Endothelial cell of umbilical vein (primary cell): ENCODE results near the gene CCDC186. TPM values are rescaled to one million over a fixed set of nuclear protein-coding genes. Genes with fewer than 3 reads are reported as not detected.

Experiments
- BruUV-seq: library from RNA; stranded (reverse); fragments of 400-500 nt; replicated peaks from 2 replicates; lab custom pipeline; 2021; lab: Mats Ljungman, UMichigan
- CTCF ChIA-PET: fragments of 300-600, 350-600 bp; sonication (Branson Sonifier 250); formaldehyde crosslinking; loops from one replicate; lab custom pipeline; 2021; ENCODE audit warnings: antibody characterized with exemption, inconsistent platforms; lab: Charles Lee
- POLR2A ChIA-PET: fragments of 300-600, 350-600 bp; sonication (Branson Sonifier 250); formaldehyde crosslinking; loops from one replicate; lab custom pipeline; 2021; ENCODE audit warnings: antibody characterized with exemption, inconsistent platforms; lab: Charles Lee
- DNase-seq: peaks from one replicate; pipeline ENCODE4 v3.0.0-alpha.2; 2011; ENCODE audit warnings: low read depth, low spot score
- FAIRE-seq: peaks from 2 replicates; lab custom pipeline; 2011; peaks lifted over from hg19 to GRCh38; lab: Jason Lieb, UNC
- H2AFZ ChIP-seq: 2 replicates; pipeline ENCODE4 v1.6.0; 2012; ENCODE audit warnings: low read depth, low read length, control low read depth, inconsistent platforms
- H3K27ac ChIP-seq: 2 replicates; pipeline ENCODE4 v1.5.1; 2011; ENCODE audit warnings: low read depth, mild to moderate bottlenecking, control low read depth, low read length, moderate library complexity; ENCODE audit not compliant: insufficient read depth
- H3K27me3 ChIP-seq, 2 experiments: 2 replicates each; pipeline versions ENCODE4 v1.6.0 to v1.6.1; 2011; ENCODE audit warnings: low read length in 2 of 2, mixed read lengths in 1 of 2; ENCODE audit not compliant: control insufficient read depth in 2 of 2, insufficient read depth in 2 of 2
- H3K36me3 ChIP-seq, 2 experiments: 2 replicates in 1 of 2; 3 replicates in 1 of 2; pipeline ENCODE4 v1.5.1; 2011; ENCODE audit warnings: low read length in 2 of 2, mild to moderate bottlenecking in 1 of 2, moderate library complexity in 1 of 2; ENCODE audit not compliant: control insufficient read depth in 2 of 2, insufficient read depth in 2 of 2; ENCODE audit errors: extremely low read depth in 1 of 2
- H3K4me1 ChIP-seq: 3 replicates; pipeline ENCODE4 v1.5.1; 2011; ENCODE audit warnings: mild to moderate bottlenecking, low read length; ENCODE audit not compliant: control insufficient read depth, insufficient read depth; ENCODE audit errors: extremely low read depth
- H3K4me2 ChIP-seq: 2 replicates; pipeline ENCODE4 v1.6.1; 2011; ENCODE audit warnings: low read length, control low read depth, mixed read lengths; ENCODE audit not compliant: insufficient read depth
- H3K4me3 ChIP-seq, 3 experiments: fragments of 200-600 bp in 1 of 3; sonication (generic), shearing (Covaris generic) in 1 of 3; replicated peaks in 1 of 3; 2 replicates each; pipeline ENCODE4 v1.5.1; 2011 to 2016; ENCODE audit warnings: control low read depth in 3 of 3, low read length in 3 of 3, mild to moderate bottlenecking in 2 of 3, inconsistent platforms in 1 of 3, low read depth in 1 of 3, moderate library complexity in 1 of 3; ENCODE audit not compliant: insufficient read depth in 1 of 3
- H3K79me2 ChIP-seq: 2 replicates; pipeline ENCODE4 v1.6.0; 2012; ENCODE audit warnings: low read length, inconsistent platforms; ENCODE audit not compliant: control insufficient read depth, insufficient read depth
- H3K9ac ChIP-seq: replicated peaks from 2 replicates; pipeline ENCODE3; 2011; ENCODE audit warnings: low read length, control low read depth; ENCODE audit not compliant: insufficient read depth; ENCODE audit errors: extremely low read depth
- H3K9me1 ChIP-seq: replicated peaks from 3 replicates; pipeline ENCODE4 v1.6.0; 2011; ENCODE audit warnings: mild to moderate bottlenecking, low read length; ENCODE audit not compliant: control insufficient read depth, insufficient read depth; ENCODE audit errors: extremely low read depth
- H3K9me3 ChIP-seq: replicated peaks from 2 replicates; pipeline ENCODE4 v1.5.1; 2012; ENCODE audit warnings: low read length, inconsistent platforms; ENCODE audit not compliant: control insufficient read depth, insufficient read depth
- H4K20me1 ChIP-seq: replicated peaks from 2 replicates; pipeline ENCODE3; 2011; ENCODE audit warnings: mild to moderate bottlenecking, low read length; ENCODE audit not compliant: control insufficient read depth, insufficient read depth; ENCODE audit errors: extremely low read depth
- EZH2 ChIP-seq: IDR thresholded peaks from 2 replicates; pipeline ENCODE4 v1.6.1; 2012; ENCODE audit warnings: borderline replicate concordance, low read depth, mild to moderate bottlenecking, moderate library complexity, low read length, inconsistent platforms; ENCODE audit not compliant: severe bottlenecking
- FOS ChIP-seq: IDR thresholded peaks from 2 replicates; pipeline ENCODE4 v1.6.1; 2011; ENCODE audit warnings: mild to moderate bottlenecking, low read length, moderate library complexity, borderline replicate concordance; ENCODE audit not compliant: insufficient read depth
- GATA2 ChIP-seq: IDR thresholded peaks from 2 replicates; pipeline ENCODE4 v1.7.0; 2011; ENCODE audit warnings: low read depth, mild to moderate bottlenecking, moderate library complexity, mixed read lengths, low read length; ENCODE audit not compliant: insufficient read length, insufficient read depth
- JUN ChIP-seq: IDR thresholded peaks from 2 replicates; pipeline ENCODE4 v1.6.1; 2011; ENCODE audit warnings: borderline replicate concordance, low read depth; ENCODE audit not compliant: insufficient read length, insufficient read depth
- MYC ChIP-seq: IDR thresholded peaks from one replicate; pipeline ENCODE4 v1.6.1; 2011; ENCODE audit warnings: mild to moderate bottlenecking, low read depth, low read length
- POLR2A ChIP-seq: IDR thresholded peaks from 2 replicates; pipeline ENCODE4 v1.6.1; 2012; ENCODE audit warnings: low read depth, mild to moderate bottlenecking, control low read depth, low read length
- POLR2AphosphoS5 ChIP-seq: IDR thresholded peaks from 2 replicates; pipeline ENCODE4 v1.6.1; 2012; ENCODE audit warnings: low read depth, mild to moderate bottlenecking, control low read depth, low read length, moderate library complexity; ENCODE audit not compliant: insufficient read depth
- dilution Hi-C: fragments of 300-500 bp; cut with MboI; formaldehyde crosslinking; loops from one replicate; pipeline ENCODE4 v1.15.0; 2019; ENCODE audit warnings: low sequenced_read_pairs; ENCODE audit not compliant: extremely low pct_ligation_motif_present
- intact Hi-C: fragments of 100-400 bp; cut with micrococcal nuclease; formaldehyde crosslinking; loops from one replicate; pipeline ENCODE4 v1.10.0; 2022
- polyA plus RNA-seq, 4 experiments: library from polyadenylated mRNA; depleted of rRNA in 3 of 4; stranded (reverse) in 3 of 4; unstranded in 1 of 4; fragments of >200 nt; gene quantifications; 2 replicates each; pipeline versions ENCODE4 v1.2.1 to v1.2.3, GENCODE V29; 2011 to 2012; ENCODE audit warnings: missing spikeins in 1 of 4
- total RNA-seq: library from RNA; stranded (reverse); gene quantifications from 2 replicates; pipeline ENCODE4 v1.2.3, GENCODE V29; 2021
- TF ChIP-seq, protein P1 (sequence below): IDR thresholded peaks from 2 replicates; pipeline ENCODE4 v1.6.1; 2011; ENCODE audit not compliant: insufficient read depth, insufficient read length
- TF ChIP-seq, protein P2 (sequence below), 2 donors: IDR thresholded peaks; 1 replicate in 1 of 2; 2 replicates in 1 of 2; pipeline ENCODE4 v1.5.1; 2011; ENCODE audit warnings: low read length in 2 of 2, mild to moderate bottlenecking in 2 of 2, moderate library complexity in 2 of 2, control low read depth in 1 of 2, inconsistent platforms in 1 of 2, low read depth in 1 of 2; ENCODE audit not compliant: insufficient read depth in 1 of 2; ENCODE audit errors: extremely low read depth in 1 of 2

CCDC186 gene
- total and polyA plus RNA-seq, 2 donors (not counting 3 experiments of a cell fraction or from before 2014, with no cell fraction given) = 1.8 to 13.4 TPM

DNA sequence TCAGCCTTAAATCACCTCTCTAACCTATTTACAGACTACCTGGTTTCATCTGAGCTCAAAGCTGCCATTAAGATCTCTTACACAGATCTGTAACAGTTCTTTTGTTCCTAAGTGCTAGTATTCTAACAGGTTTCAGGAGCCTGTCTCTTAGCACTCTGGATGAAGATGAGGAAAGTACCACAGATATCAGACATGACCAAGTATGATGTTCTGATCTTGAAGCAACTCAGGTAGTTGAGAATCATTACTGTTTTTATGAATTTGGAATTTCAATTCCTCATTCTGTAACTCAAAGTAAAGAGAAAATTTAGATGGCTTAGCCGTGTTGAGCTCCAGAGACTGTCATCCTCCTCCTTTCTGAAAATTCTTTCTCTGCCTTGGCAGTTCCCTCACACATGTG lies 30.8 kb downstream of the CCDC186 start:
- no peak overlapping the region for H3K27ac ChIP-seq
- ChIA-PET POLR2A (no interaction called here), CTCF (no interaction called here)
- H4K20me1 ChIP-seq = no peaks in the 10 kb centered on the region
- H3K4me1 ChIP-seq = peaks cover 6% of the 10 kb centered on the region
- no TSS peak for BruUV-seq
- intact Hi-C loops (no loop called here), dilution Hi-C loops (no loop called here)
- no peaks in the 10 kb centered on the region for H3K9me1 ChIP-seq
- peaks cover 4 to 6% of the 10 kb centered on the region in 2 experiments for H3K36me3 ChIP-seq
- H3K9me3 ChIP-seq = no peaks in the 10 kb centered on the region
- H3K4me2 ChIP-seq = no peak overlapping the region
- H3K9ac ChIP-seq = no peak overlapping the region
- H3K79me2 ChIP-seq = no peaks in the 10 kb centered on the region
- no peak overlapping the region for H2AFZ ChIP-seq
- no peak for DNase-seq
- H3K4me3 ChIP-seq = no peak overlapping the region
- TF ChIP-seq JUN (no peak), FOS (no peak), EZH2 (no peak), GATA2 (no peak), POLR2A (no peak), POLR2AphosphoS5 (no peak), MYC (no peak)
- TF ChIP-seq, protein P1, sequence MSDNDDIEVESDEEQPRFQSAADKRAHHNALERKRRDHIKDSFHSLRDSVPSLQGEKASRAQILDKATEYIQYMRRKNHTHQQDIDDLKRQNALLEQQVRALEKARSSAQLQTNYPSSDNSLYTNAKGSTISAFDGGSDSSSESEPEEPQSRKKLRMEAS = no peak
- TF ChIP-seq, protein P2, sequence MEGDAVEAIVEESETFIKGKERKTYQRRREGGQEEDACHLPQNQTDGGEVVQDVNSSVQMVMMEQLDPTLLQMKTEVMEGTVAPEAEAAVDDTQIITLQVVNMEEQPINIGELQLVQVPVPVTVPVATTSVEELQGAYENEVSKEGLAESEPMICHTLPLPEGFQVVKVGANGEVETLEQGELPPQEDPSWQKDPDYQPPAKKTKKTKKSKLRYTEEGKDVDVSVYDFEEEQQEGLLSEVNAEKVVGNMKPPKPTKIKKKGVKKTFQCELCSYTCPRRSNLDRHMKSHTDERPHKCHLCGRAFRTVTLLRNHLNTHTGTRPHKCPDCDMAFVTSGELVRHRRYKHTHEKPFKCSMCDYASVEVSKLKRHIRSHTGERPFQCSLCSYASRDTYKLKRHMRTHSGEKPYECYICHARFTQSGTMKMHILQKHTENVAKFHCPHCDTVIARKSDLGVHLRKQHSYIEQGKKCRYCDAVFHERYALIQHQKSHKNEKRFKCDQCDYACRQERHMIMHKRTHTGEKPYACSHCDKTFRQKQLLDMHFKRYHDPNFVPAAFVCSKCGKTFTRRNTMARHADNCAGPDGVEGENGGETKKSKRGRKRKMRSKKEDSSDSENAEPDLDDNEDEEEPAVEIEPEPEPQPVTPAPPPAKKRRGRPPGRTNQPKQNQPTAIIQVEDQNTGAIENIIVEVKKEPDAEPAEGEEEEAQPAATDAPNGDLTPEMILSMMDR (IDR thresholded peaks at IDR 0.05; ENCODE audit: extremely low read depth in 1 of 2, insufficient read depth in 1 of 2, low read depth in 1 of 2, low read length in 2 of 2) = no peak
- H3K27me3 ChIP-seq = no peaks in the 10 kb centered on the region
- FAIRE-seq = no peak
